HUES64 (cell line): ENCODE data around the gene TMCC1. TPM values are rescaled to one million over a fixed set of nuclear protein-coding genes. Genes with fewer than 3 reads are reported as not detected.

ENCODE experiments used
- H3K27ac ChIP-seq: 2 replicates; pipeline ENCODE4 v1.7.0; 2013; ENCODE audit warnings: low read depth, low read length, inconsistent platforms
- H3K27me3 ChIP-seq: 2 replicates; pipeline ENCODE4 v1.6.1; 2013; ENCODE audit warnings: mild to moderate bottlenecking, low read length; ENCODE audit not compliant: insufficient read depth
- H3K36me3 ChIP-seq: 2 replicates; pipeline ENCODE4 v1.6.1; 2013; ENCODE audit warnings: mild to moderate bottlenecking, low read length; ENCODE audit not compliant: insufficient read depth
- H3K4me1 ChIP-seq: 2 replicates; pipeline ENCODE4 v1.6.1; 2013; ENCODE audit warnings: mild to moderate bottlenecking, low read length, moderate library complexity; ENCODE audit not compliant: insufficient read depth
- H3K4me3 ChIP-seq: 2 replicates; pipeline ENCODE4 v1.5.1; 2013; ENCODE audit warnings: mild to moderate bottlenecking, low read length, moderate library complexity
- H3K9ac ChIP-seq: 2 replicates; pipeline ENCODE4 v1.6.1; 2013; ENCODE audit warnings: mild to moderate bottlenecking, low read depth, low read length
- H3K9me3 ChIP-seq: 2 replicates; pipeline ENCODE4 v1.6.1; 2013; ENCODE audit warnings: low read depth, low read length; ENCODE audit not compliant: insufficient read depth
- WGBS: fragments of 150-250, 120-280 bp; methylation state at CpG from one replicate; pipeline ENCODE4 v1.1.7; 2013; ENCODE audit warnings: missing lambda C conversion rate; 5-methylcytosine and 5-hydroxymethylcytosine counted together
- polyA plus RNA-seq, 2 experiments: library from polyadenylated mRNA; stranded (reverse); fragments of 50-300 nt; gene quantifications; one replicate each; pipeline ENCODE4 v1.2.3, GENCODE V29; 2013

Gene TMCC1
- 12.6 TPM for polyA plus RNA-seq (2013, experiment 1 of 2)
- 15.5 TPM for polyA plus RNA-seq (2013, experiment 2 of 2)

DNA sequence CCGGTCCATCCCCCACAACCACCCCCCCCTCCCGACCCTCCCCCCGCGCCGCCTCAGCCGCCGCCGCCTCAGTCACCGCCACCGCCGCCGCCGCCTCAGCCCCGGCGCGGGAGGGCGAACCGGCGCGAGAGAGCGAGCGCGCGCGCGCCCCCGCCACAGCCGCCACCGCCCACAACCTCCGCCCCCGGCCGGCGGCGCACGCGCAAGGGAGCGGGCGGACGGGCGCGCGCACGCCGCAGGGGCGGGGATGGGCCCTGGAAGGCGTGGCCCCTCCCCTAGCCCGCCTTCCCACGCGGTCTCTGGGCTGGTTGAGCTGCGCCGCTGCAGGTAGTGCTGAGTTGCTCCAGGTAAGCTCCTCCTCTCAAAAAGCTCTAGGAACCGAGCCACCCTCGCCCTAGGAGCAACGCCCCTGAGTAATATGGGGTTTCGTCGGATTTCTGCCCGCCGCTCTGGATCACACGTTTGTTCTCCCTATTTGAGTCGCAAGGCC, at the start of gene TMCC1:
Gene TMCC1 (minus strand): TSS at position 131 of the 490 bp plus-strand sequence.
- no peaks in the 10 kb centered on the region for H3K27me3 ChIP-seq
- H3K4me3 ChIP-seq, result peak within 1 kb of the TSS; percentile 89
- peak within 1 kb of the TSS; percentile 92 for H3K9ac ChIP-seq
- H3K36me3 ChIP-seq, result peaks cover 4% of the 10 kb centered on the region; the same call in 1 of the 2 replicates
- WGBS, result under 1% methylated on average over 58 of the region's 60 CpGs
- H3K9me3 ChIP-seq, result no peaks in the 10 kb centered on the region
- peaks cover 22% of the 10 kb centered on the region for H3K4me1 ChIP-seq
- H3K27ac ChIP-seq, result peak within 1 kb of the TSS; percentile 87

DNA sequence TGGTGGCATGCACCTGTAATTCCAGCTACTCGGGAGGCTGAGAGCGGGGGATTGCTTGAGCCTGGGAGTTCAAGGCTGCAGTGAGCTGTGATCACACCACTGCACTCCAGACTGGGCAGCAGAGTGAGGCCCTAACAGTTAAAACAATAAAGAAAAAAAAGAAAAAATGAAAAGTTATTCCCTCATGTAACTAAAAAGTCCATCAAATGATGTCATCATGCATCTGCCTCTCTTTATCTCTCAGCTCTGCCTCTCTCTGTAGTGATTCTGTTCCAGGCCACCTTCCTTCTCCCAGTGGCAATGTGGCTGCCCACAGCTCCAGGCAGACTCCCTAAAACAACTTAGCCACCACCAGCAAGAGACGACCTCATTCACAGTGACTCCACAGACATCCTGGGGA, 49.5 kb upstream of the TMCC1 start:
- Histone ChIP-seq H3K27ac (no peak overlapping the region), H3K4me3 (no peak overlapping the region), H3K27me3 (peaks cover 2% of the 10 kb centered on the region; the same call in 1 of the 2 replicates), H3K9ac (no peak overlapping the region), H3K4me1 (no peaks in the 10 kb centered on the region), H3K9me3 (no peaks in the 10 kb centered on the region), H3K36me3 (no peaks in the 10 kb centered on the region)
- WGBS, result 91% methylated on average over 3 of the region's 3 CpGs

DNA sequence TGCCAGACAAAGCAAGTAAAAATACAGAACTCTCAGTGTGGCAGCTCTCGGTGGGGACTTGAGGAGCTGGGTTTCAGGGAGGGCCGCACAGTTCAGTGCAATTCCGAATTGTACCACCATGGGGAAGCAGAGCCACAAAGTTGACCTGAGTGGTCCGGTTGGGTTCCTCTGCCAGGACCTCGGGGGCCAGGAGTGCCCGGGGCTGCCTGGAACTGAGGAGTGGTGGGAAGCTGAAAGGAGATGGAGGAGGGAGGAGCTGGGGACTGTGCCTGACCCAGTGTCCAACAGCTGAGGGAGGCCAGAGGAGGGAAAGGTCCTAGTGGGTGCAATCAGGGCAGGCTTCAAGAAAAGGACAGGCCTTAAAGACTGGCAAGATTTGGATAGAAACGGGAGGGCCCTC, 48.8 kb upstream of the TMCC1 start:
- 20% methylated on average over 7 of the region's 7 CpGs for WGBS
- no peaks in the 10 kb centered on the region for H3K9me3 ChIP-seq
- H3K36me3 ChIP-seq, result no peaks in the 10 kb centered on the region
- no peaks in the 10 kb centered on the region for H3K4me1 ChIP-seq
- H3K4me3 ChIP-seq, result no peak overlapping the region
- no peak overlapping the region for H3K9ac ChIP-seq
- H3K27me3 ChIP-seq, result peaks cover 2% of the 10 kb centered on the region; the same call in 1 of the 2 replicates
- H3K27ac ChIP-seq, result no peak overlapping the region

DNA sequence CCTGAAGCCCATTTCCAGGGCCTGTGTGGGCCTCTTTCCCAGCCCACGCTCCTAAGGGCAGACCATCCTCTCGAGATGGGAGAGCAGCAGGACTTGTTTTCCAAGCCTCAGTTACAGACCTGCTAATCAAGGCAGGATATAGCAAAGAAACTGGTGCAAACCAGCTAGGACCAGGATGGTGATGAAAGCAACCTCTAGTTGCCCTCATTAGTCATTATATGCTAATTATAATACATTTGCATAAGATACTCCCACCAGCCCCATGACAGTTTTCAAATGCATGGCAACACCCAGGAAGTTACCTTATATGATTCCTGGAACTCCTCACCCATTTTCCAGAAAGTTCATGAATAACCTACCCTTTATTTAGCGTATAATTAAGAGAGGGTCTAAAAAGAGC, 46.6 kb upstream of the TMCC1 start:
- Histone ChIP-seq H3K9me3 (no peaks in the 10 kb centered on the region), H3K4me1 (no peaks in the 10 kb centered on the region), H3K9ac (no peak overlapping the region), H3K36me3 (no peaks in the 10 kb centered on the region), H3K4me3 (no peak overlapping the region), H3K27me3 (peaks cover 2% of the 10 kb centered on the region; the same call in 1 of the 2 replicates), H3K27ac (no peak overlapping the region)
- 94% methylated on average over 3 of the region's 3 CpGs for WGBS

GRCh38 chr3:129938140-129938930, 44.8 kb upstream of the TMCC1 start:
- Histone ChIP-seq H3K9ac (no peak overlapping the region), H3K36me3 (no peaks in the 10 kb centered on the region), H3K27ac (no peak overlapping the region), H3K9me3 (no peaks in the 10 kb centered on the region), H3K4me1 (no peaks in the 10 kb centered on the region), H3K27me3 (peaks cover 10% of the 10 kb centered on the region), H3K4me3 (no peak overlapping the region)
- WGBS, result 89% methylated on average over 8 of the region's 8 CpGs

- no peaks in the 10 kb centered on the region for H3K4me1 ChIP-seq
- H3K27ac ChIP-seq, result no peak overlapping the region
- H3K27me3 ChIP-seq, result peaks cover 10% of the 10 kb centered on the region
- no peak overlapping the region for H3K4me3 ChIP-seq
- WGBS, result 81% methylated on average over 9 of the region's 9 CpGs
- H3K9me3 ChIP-seq, result no peaks in the 10 kb centered on the region
- no peak overlapping the region for H3K9ac ChIP-seq
- H3K36me3 ChIP-seq, result no peaks in the 10 kb centered on the region
Measured at GRCh38 chr3:129937717-129938116, 44.2 kb upstream of the TMCC1 start.

DNA sequence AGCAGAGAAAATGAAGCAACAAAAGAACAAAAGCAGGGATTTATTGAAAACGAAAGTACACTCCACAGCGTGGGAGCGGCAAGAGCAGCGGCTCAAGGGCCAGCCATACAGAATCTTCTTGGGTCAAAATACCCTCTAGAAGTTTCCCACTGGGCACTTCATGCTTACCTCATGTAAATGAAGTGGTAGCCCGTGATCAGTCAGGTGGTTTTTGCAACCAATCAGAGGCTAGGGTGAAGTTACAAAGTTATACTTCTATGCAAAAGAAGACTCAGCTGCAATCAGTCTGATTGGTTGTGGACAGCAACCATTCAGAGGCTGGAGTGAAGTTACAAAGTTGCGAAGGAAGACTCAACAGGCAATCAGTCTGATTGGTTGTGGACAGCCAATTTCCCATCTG, 43.2 kb upstream of the TMCC1 start:
- H3K27me3 ChIP-seq, result peaks cover 10% of the 10 kb centered on the region
- H3K4me1 ChIP-seq, result no peaks in the 10 kb centered on the region
- no peaks in the 10 kb centered on the region for H3K9me3 ChIP-seq
- no peaks in the 10 kb centered on the region for H3K36me3 ChIP-seq
- no peak overlapping the region for H3K27ac ChIP-seq
- WGBS, result 89% methylated on average over 6 of the region's 6 CpGs
- no peak overlapping the region for H3K9ac ChIP-seq
- no peak overlapping the region for H3K4me3 ChIP-seq

DNA sequence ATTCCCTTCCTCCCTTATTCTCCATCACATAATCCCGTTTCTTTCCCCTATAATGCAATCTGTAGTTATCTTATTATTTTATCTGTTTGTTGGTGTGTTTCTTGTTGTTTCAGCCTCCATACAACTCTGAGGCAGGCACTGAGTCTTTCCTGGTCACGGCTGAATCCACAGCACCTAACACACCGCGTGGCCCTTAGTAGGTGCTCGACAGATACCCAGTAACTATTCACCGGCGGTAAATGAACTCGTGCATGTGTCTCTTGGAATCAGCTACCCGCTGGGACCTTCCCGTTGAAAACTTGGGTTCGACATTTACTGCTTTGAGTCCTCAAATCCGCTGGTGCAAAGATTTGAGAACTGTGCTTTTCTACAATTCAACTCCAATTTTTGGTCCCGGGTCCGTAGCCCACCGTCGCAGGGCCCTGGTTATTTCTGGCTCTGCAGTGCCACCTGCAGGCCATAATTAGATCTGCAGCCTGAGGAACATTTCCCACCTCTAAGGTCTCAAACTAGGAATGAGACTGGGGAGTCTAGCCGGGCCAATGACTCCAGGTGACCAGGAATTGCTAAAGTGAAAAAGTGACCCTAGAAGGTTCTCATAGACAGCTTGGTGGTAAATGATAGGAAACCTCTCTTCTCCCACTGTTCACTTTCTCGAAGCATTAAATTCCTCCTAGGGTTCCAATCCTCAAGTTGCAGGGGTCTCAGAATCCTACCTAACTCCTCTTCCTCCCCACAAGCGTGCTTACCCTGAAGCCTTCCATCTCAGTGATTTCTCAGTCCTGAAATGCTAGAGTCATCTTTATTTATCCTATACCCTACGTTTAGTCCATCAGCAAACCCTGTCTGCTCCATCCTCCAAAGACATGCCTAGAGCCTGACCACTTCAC, 41.0 kb upstream of the TMCC1 start:
- H3K9ac ChIP-seq, result no peak overlapping the region
- H3K9me3 ChIP-seq, result peaks cover 9% of the 10 kb centered on the region; the same call in 1 of the 2 replicates
- 40% methylated on average over 19 of the region's 20 CpGs for WGBS
- no peak overlapping the region for H3K27ac ChIP-seq
- no peaks in the 10 kb centered on the region for H3K36me3 ChIP-seq
- no peaks in the 10 kb centered on the region for H3K4me1 ChIP-seq
- H3K4me3 ChIP-seq, result no peak overlapping the region; the same call in 1 of the 2 replicates
- H3K27me3 ChIP-seq, result peaks cover 8% of the 10 kb centered on the region

DNA sequence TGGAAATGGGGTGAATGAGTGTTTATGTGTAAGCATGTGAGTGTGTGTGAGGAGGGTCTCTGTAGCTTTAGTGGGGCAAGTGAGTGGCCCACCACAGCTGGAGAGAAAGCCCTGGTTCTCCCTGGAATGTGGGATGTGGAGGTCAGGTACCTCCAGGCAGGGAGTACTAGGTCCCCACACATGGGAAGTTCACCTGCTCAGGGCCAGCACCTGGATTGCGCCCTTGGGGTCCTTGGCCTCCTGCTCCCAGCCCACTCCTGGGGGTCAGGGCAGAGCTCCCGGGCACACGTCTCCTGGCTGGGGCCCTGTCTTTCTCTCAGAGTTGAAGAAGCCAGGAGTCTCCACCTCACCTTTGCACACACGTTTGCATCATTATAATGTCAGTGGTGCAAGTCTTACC, 40.0 kb upstream of the TMCC1 start:
- Histone ChIP-seq H3K4me3 (no peak overlapping the region), H3K27ac (no peak overlapping the region), H3K9me3 (peaks cover 12% of the 10 kb centered on the region; the same call in 1 of the 2 replicates), H3K27me3 (peaks cover 8% of the 10 kb centered on the region), H3K9ac (no peak overlapping the region), H3K36me3 (no peaks in the 10 kb centered on the region), H3K4me1 (no peaks in the 10 kb centered on the region)
- WGBS, result 95% methylated on average over 4 of the region's 4 CpGs

DNA sequence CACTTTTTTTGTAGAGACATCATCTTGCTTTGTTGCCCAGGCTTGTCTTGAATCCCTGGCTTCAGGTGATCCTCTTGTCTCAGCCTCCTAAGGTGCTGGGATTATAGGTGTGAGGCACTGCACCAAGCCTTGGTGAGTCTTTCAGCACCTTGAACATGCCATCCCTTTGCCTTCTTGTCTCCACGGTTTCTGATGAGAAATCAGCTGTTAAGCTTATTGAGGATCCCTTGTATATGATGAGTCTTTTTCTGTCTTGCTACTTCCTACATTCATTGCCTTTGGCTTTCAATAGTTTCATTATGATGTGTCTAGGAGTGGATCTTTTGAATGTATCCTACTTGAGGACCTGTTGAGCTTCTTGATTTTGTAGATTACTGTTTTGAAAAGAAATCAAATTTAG, 35.9 kb upstream of the TMCC1 start:
- Histone ChIP-seq H3K4me1 (no peaks in the 10 kb centered on the region), H3K36me3 (no peaks in the 10 kb centered on the region), H3K9ac (no peak overlapping the region), H3K27me3 (peaks cover 8% of the 10 kb centered on the region), H3K27ac (no peak overlapping the region), H3K4me3 (no peak overlapping the region), H3K9me3 (peaks cover 12% of the 10 kb centered on the region; the same call in 1 of the 2 replicates)
- WGBS, result 91% methylated on average over 1 of the region's 1 CpG

- Histone ChIP-seq H3K9ac (no peak overlapping the region), H3K27ac (no peak overlapping the region), H3K9me3 (peaks cover 12% of the 10 kb centered on the region; the same call in 1 of the 2 replicates), H3K4me3 (no peak overlapping the region), H3K27me3 (no peaks in the 10 kb centered on the region), H3K36me3 (no peaks in the 10 kb centered on the region), H3K4me1 (no peaks in the 10 kb centered on the region)
- WGBS, result 90% methylated on average over 5 of the region's 5 CpGs
Measured at GRCh38 chr3:129927072-129927471, 33.6 kb upstream of the TMCC1 start.
